Left lung (tissue), 10 donors: ENCODE data around the gene KIF19. TPM values are rescaled to one million over a fixed set of nuclear protein-coding genes. Genes with fewer than 3 reads are reported as not detected.

Experiments used
- ATAC-seq: fragments of 200-7000 bp; cut with Tn5 transposase; one replicate; pipeline ENCODE4 v1.9.1; 2020; ENCODE audit warnings: moderate library complexity
- DNase-seq, 4 donors: peaks; one replicate each; pipeline ENCODE4 v3.0.0-alpha.2; 2013 to 2020
- H3K27ac ChIP-seq, 2 donors: fragments of 200-600 bp; sonication (generic) in 1 of 2; one replicate each; pipeline versions ENCODE4 v1.5.0 to v1.8.0; 2020 to 2021
- H3K27me3 ChIP-seq, 2 donors: fragments of 200-600 bp; sonication (generic) in 1 of 2; one replicate each; pipeline versions ENCODE4 v1.5.0 to v1.8.0; 2020 to 2021
- H3K36me3 ChIP-seq, 2 donors: fragments of 200-600 bp; sonication (generic) in 1 of 2; one replicate each; pipeline versions ENCODE4 v1.5.0 to v1.8.0; 2020 to 2021
- H3K4me1 ChIP-seq, 2 donors: fragments of 200-600 bp; one replicate each; pipeline ENCODE4 v1.8.0; 2021
- H3K4me3 ChIP-seq, 2 donors: fragments of 200-600 bp; sonication (generic) in 1 of 2; one replicate each; pipeline versions ENCODE4 v1.5.0 to v1.8.0; 2020 to 2021; ENCODE audit warnings: mild to moderate bottlenecking in 1 of 2
- H3K9me3 ChIP-seq, 2 donors: fragments of 200-600 bp; sonication (generic) in 1 of 2; one replicate each; pipeline versions ENCODE4 v1.5.0 to v1.8.0; 2020 to 2021
- CTCF ChIP-seq, 2 donors: fragments of 200-600 bp; sonication (generic) in 1 of 2; IDR thresholded peaks; one replicate each; pipeline versions ENCODE4 v1.5.0 to v1.8.0; 2021; ENCODE audit warnings: antibody characterized with exemption in 2 of 2
- intact Hi-C, 2 donors: fragments of 100-400 bp; cut with DNase I; formaldehyde crosslinking; loops; one replicate each; pipeline versions ENCODE4 v1.11.2 to v1.14.2; 2022
- polyA plus RNA-seq, 6 donors: library from polyadenylated mRNA; unstranded; fragments of 120-200 nt; gene quantifications; one replicate each; pipeline ENCODE4 v1.2.1, GENCODE V29; 2013; ENCODE audit not compliant: insufficient read length in 6 of 6
- total RNA-seq, 2 donors: library from RNA; stranded (reverse); fragmentation: NEBNext Ultra II Directional; extraction: Animal tissue kit (Norgen Biotek cat#: 25700); gene quantifications; one replicate each; pipeline ENCODE4 v1.2.1, GENCODE V29; 2021
- donor health status: DM: no; HTN: yes; CAD: no.
- donor health status: DM: no; HTN: no; CAD: no.

KIF19 gene
- total and polyA plus RNA-seq, 8 donors = 0.61 to 2.6 (median 1.5) TPM; not detected in 1

GRCh38 chr17:74316220-74316619 lies 9.8 kb upstream of the KIF19 start:
- H3K36me3 ChIP-seq = no peaks in the 10 kb centered on the region
- ATAC-seq (no peak), DNase-seq (no peak)
- no peak for TF ChIP-seq CTCF (IDR thresholded peaks at IDR 0.05)
- H3K27ac ChIP-seq = no peak overlapping the region
- H3K9me3 ChIP-seq = peaks cover 0 to 9% of the 10 kb centered on the region in 2 donors
- no peak overlapping the region for H3K4me3 ChIP-seq
- no peaks in the 10 kb centered on the region for H3K27me3 ChIP-seq
- H3K4me1 ChIP-seq = no peaks in the 10 kb centered on the region
- intact Hi-C loops = no loop called here

GRCh38 chr17:74317071-74317470 lies 9.0 kb upstream of the KIF19 start:
- Histone ChIP-seq H3K4me3 (no peak overlapping the region), H3K4me1 (no peaks in the 10 kb centered on the region), H3K27ac (no peak overlapping the region), H3K27me3 (peaks cover 0 to under 1% of the 10 kb centered on the region in 2 donors), H3K9me3 (peaks cover 0 to 9% of the 10 kb centered on the region in 2 donors), H3K36me3 (no peaks in the 10 kb centered on the region)
- no peak for TF ChIP-seq CTCF (IDR thresholded peaks at IDR 0.05)
- intact Hi-C loops = no loop called here
- DNase-seq (no peak), ATAC-seq (no peak)

- Histone ChIP-seq H3K27ac (no peak overlapping the region), H3K4me3 (no peak overlapping the region), H3K27me3 (peaks cover 0 to 14% of the 10 kb centered on the region in 2 donors), H3K36me3 (no peaks in the 10 kb centered on the region), H3K9me3 (no peaks in the 10 kb centered on the region), H3K4me1 (no peaks in the 10 kb centered on the region)
- TF ChIP-seq CTCF (IDR thresholded peaks at IDR 0.05) = no peak
- intact Hi-C loops = no loop called here
- ATAC-seq (no peak), DNase-seq (no peak)
Measured at GRCh38 chr17:74318391-74318790, 7.6 kb upstream of the KIF19 start.

- ATAC-seq = no peak
- H3K9me3 ChIP-seq = no peaks in the 10 kb centered on the region
- TF ChIP-seq CTCF (IDR thresholded peaks at IDR 0.05) = no peak
- intact Hi-C loops = no loop called here
- H3K36me3 ChIP-seq = no peaks in the 10 kb centered on the region
- no peak for DNase-seq
- H3K27ac ChIP-seq = no peak overlapping the region
- peaks cover 6 to 18% of the 10 kb centered on the region in 2 donors for H3K4me1 ChIP-seq
- H3K4me3 ChIP-seq = no peak overlapping the region
- H3K27me3 ChIP-seq = peaks cover 20 to 67% of the 10 kb centered on the region in 2 donors
Measured at GRCh38 chr17:74324521-74324920, 1.5 kb upstream of the KIF19 start.

GRCh38 chr17:74325376-74325742 lies 667 bp upstream of the KIF19 start:
- ATAC-seq = no peak
- peak overlapping the region in 1 of 2 donors; percentile 7 for H3K4me3 ChIP-seq

More at GRCh38 chr17:74325376-74325742, 667 bp upstream of the KIF19 start:
- H3K4me1 ChIP-seq = peaks cover 6 to 18% of the 10 kb centered on the region in 2 donors
- no peaks in the 10 kb centered on the region for H3K36me3 ChIP-seq
- no peaks in the 10 kb centered on the region for H3K9me3 ChIP-seq
- no peak overlapping the region for H3K27ac ChIP-seq
- DNase-seq = no peak
- TF ChIP-seq CTCF (IDR thresholded peaks at IDR 0.05) = no peak
- intact Hi-C loops = no loop called here
- peaks cover 20 to 74% of the 10 kb centered on the region in 2 donors for H3K27me3 ChIP-seq
